Fibroblast of skin of left biceps (primary cell): ENCODE results near the gene AIG1.
"Not testable (repeated sequence)": the region's sequence is repeated elsewhere in the genome, so short reads cannot be mapped to it uniquely, and the experiment has no call there.

Experiments
- DNase-seq, 2 experiments: peaks; one replicate each; pipeline ENCODE4 v3.0.0-alpha.2; 2013; ENCODE audit warnings: low read depth in 2 of 2

Gene AIG1

GRCh38 chr6:143058987-143059386, 1.7 kb upstream of the AIG1 start:
- DNase-seq = no peak

GRCh38 chr6:143059663-143060353, 881 bp upstream of the AIG1 start:
- DNase-seq = peak; percentile 70 to 74

- peak; percentile 40 to 42 for DNase-seq
These were observed 309 bp upstream of the AIG1 start for GRCh38 chr6:143060354-143060805.

- DNase-seq = no peak
These were observed 1.1 kb downstream of the AIG1 start for GRCh38 chr6:143061597-143062385.

GRCh38 chr6:143062551-143062950, 1.9 kb downstream of the AIG1 start:
- no peak for DNase-seq

GRCh38 chr6:143063631-143064030, 2.9 kb downstream of the AIG1 start:
- no peak for DNase-seq

GRCh38 chr6:143064271-143064670, 3.6 kb downstream of the AIG1 start:
- no peak for DNase-seq

- no peak for DNase-seq
These were observed 4.4 kb downstream of the AIG1 start for GRCh38 chr6:143064951-143065683.

- no peak for DNase-seq
These were observed 7.3 kb downstream of the AIG1 start for GRCh38 chr6:143068001-143068400.

GRCh38 chr6:143074101-143074500, 13.4 kb downstream of the AIG1 start:
- DNase-seq = no peak

- DNase-seq = no peak
These were observed 14.1 kb downstream of the AIG1 start for GRCh38 chr6:143074670-143075318.

- no peak for DNase-seq
These were observed 18.0 kb downstream of the AIG1 start for GRCh38 chr6:143078468-143079324.

- DNase-seq = no peak
These were observed 18.6 kb downstream of the AIG1 start for GRCh38 chr6:143079325-143079640.

- not testable (repeated sequence) for DNase-seq
These were observed 21.6 kb downstream of the AIG1 start for GRCh38 chr6:143082274-143082673.

- DNase-seq = not testable (repeated sequence)
These were observed 23.3 kb downstream of the AIG1 start for GRCh38 chr6:143084019-143084418.

GRCh38 chr6:143087335-143087734, 26.6 kb downstream of the AIG1 start:
- not testable (repeated sequence) for DNase-seq

- no peak for DNase-seq
These were observed 27.2 kb downstream of the AIG1 start for GRCh38 chr6:143087856-143088255.

- no peak for DNase-seq
These were observed 29.8 kb downstream of the AIG1 start for GRCh38 chr6:143090314-143091044.

- no peak for DNase-seq
These were observed 32.1 kb downstream of the AIG1 start for GRCh38 chr6:143092768-143093167.

GRCh38 chr6:143093290-143093689, 32.6 kb downstream of the AIG1 start:
- no peak for DNase-seq
